Cardiac fibroblast (primary cell): ENCODE measurements around the gene THAP2.

Experiments
- DNase-seq, 2 donors: peaks; one replicate each; pipeline versions ENCODE4 v3.0.0 to v3.0.0-alpha.2; 2010; ENCODE audit warnings: low read depth in 2 of 2
- H3K4me3 ChIP-seq, 2 donors: replicated peaks in 1 of 2; 1 replicate in 1 of 2; 2 replicates in 1 of 2; pipeline ENCODE4 v1.5.1; 2011; ENCODE audit warnings: low read depth in 2 of 2, low read length in 2 of 2, mild to moderate bottlenecking in 2 of 2, moderate library complexity in 1 of 2
- TF ChIP-seq, protein P1 (sequence below): IDR thresholded peaks from one replicate; pipeline ENCODE4 v1.5.1; 2011; ENCODE audit warnings: low read depth, mild to moderate bottlenecking, low read length, inconsistent platforms

THAP2 gene

DNA sequence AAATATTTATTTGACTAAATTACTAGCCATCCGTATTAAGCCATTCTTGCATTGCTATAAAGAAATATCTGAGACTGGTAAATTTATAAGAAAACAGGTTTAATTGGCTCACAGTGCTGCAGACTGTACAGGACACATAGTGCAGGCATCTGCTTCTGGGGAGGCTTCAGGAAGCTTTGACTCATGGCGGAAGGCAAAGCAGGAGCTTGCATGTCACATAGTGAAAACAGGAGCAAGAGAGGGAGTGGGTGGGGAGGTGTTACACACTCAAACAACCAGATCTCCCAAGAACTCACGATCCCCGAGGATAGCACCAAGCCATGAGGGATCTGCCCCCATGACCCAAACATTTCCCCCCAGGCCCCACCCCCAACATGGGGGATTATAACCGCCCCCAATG lies 63.9 kb downstream of the THAP2 start:
- TF ChIP-seq, protein P1, sequence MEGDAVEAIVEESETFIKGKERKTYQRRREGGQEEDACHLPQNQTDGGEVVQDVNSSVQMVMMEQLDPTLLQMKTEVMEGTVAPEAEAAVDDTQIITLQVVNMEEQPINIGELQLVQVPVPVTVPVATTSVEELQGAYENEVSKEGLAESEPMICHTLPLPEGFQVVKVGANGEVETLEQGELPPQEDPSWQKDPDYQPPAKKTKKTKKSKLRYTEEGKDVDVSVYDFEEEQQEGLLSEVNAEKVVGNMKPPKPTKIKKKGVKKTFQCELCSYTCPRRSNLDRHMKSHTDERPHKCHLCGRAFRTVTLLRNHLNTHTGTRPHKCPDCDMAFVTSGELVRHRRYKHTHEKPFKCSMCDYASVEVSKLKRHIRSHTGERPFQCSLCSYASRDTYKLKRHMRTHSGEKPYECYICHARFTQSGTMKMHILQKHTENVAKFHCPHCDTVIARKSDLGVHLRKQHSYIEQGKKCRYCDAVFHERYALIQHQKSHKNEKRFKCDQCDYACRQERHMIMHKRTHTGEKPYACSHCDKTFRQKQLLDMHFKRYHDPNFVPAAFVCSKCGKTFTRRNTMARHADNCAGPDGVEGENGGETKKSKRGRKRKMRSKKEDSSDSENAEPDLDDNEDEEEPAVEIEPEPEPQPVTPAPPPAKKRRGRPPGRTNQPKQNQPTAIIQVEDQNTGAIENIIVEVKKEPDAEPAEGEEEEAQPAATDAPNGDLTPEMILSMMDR, result no peak
- H3K4me3 ChIP-seq, result no peak overlapping the region
- DNase-seq, result no peak
